Activated T-helper 17 cell treated with anti-CD3 and anti-CD28 coated beads, Interleukin-2, amount 50 U/mL, for 72 hours (primary cell): ENCODE measurements around the gene HOXA3. TPM values are rescaled to one million over a fixed set of nuclear protein-coding genes. Genes with fewer than 3 reads are reported as not detected.

ENCODE experiments used
- ATAC-seq: fragments of 150-1000 bp; cut with Tn5 transposase; replicated peaks from 2 replicates; pipeline ENCODE4 v1.10.0; 2021; ENCODE audit warnings: mild to moderate bottlenecking, moderate library complexity
- H3K27ac Mint-ChIP-seq: one replicate; pipeline ENCODE4 v1.8.0; 2022; ENCODE audit warnings: mixed read lengths
- H3K27me3 Mint-ChIP-seq: one replicate; pipeline ENCODE4 v1.8.0; 2022; ENCODE audit warnings: mixed read lengths
- H3K36me3 Mint-ChIP-seq: one replicate; pipeline ENCODE4 v1.8.0; 2022; ENCODE audit warnings: low read depth, mild to moderate bottlenecking, mixed read lengths
- H3K4me1 Mint-ChIP-seq: one replicate; pipeline ENCODE4 v1.8.0; 2022; ENCODE audit warnings: mixed read lengths
- H3K4me3 Mint-ChIP-seq: one replicate; pipeline ENCODE4 v1.8.0; 2022; ENCODE audit warnings: mild to moderate bottlenecking, mixed read lengths
- H3K9me3 Mint-ChIP-seq: one replicate; pipeline ENCODE4 v1.8.0; 2022; ENCODE audit warnings: mixed read lengths
- total RNA-seq, 2 donors: library from RNA; stranded (reverse); gene quantifications; one replicate each; pipeline ENCODE4 v1.2.3, GENCODE V29; 2022

The HOXA3 gene
- total RNA-seq, 2 donors from 2014 or later = not detected

DNA sequence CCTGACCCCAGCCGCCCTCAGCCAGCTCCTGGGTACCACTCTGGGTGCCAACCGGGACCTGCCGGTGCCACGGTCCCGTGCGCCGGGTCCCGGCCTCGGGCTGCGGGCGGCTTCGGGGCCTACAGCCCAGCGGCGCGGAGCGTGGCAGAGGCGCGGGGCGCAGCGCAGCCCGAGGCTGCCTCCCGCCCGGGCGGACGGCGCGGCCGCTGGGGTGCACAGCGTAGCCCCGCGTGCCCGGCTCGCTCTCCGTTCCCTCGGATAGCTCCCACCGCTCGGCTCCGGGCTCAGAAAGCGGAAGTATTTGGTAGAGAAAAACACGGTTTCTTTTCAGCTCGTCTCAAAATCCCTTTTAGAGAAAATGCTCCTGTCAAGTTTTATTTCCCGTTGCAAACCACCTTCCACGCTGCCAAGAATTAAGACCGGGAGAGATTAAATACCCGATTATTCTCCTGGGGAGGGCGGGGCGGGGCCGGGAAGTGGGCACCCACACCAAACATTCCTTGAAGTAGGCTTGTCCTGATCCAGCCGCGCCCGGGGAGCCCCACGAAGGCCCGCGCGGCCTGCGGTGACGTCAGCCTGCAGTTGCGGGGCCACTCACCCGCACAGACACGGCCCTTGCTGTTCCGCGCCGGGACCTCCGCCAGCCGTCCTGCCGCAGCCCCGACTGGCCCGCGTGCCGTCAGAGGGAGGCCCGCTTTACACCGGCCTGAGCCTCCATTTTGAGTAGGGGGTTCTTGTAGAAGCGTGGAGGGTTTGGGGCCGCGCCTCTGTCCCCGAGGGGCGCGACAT lies 40.4 kb upstream of the HOXA3 start:
- H3K4me1 Mint-ChIP-seq = peaks cover 6% of the 10 kb centered on the region
- peaks cover 6% of the 10 kb centered on the region for H3K36me3 Mint-ChIP-seq
- H3K4me3 Mint-ChIP-seq = peak overlapping the region; percentile 39
- peaks cover 71% of the 10 kb centered on the region for H3K27me3 Mint-ChIP-seq
- peak; percentile 28 for ATAC-seq
- no peaks in the 10 kb centered on the region for H3K9me3 Mint-ChIP-seq
- no peak overlapping the region for H3K27ac Mint-ChIP-seq

DNA sequence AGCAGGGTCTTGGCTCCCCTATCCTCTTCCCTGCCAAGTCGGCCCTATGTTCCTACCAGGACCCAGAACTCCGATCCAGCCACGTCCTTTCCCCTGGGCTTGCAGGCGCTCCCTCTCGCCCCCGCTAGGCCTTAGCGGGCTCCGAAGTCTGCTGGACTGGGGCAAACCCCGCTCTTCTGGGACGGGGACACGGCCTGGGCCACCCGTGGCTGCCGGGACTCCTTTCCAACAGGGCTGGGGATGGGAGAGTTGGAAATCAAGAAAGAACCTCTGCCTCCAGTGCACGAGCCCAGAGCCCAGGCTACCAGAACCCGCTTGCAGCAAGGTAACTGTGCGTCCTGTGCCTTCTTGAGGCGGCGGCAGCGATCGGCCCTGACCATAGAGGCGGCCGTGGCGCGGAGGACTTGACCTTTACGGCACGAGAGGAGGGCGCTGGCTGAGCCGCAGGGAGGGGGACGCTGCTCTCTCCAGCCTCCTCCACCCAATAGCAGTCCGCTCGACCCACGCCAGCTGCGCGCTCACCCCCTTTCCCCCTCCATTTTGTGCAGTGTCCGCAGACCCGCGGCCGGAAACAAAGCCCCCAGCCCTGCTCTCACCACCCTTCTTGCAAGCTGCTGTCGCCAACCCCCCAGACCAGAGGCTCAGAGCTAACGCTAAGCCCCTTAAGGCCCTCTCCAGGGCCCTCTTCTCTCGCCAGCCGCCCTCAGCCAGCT lies 39.6 kb upstream of the HOXA3 start:
- no peak overlapping the region for H3K27ac Mint-ChIP-seq
- peaks cover 6% of the 10 kb centered on the region for H3K4me1 Mint-ChIP-seq
- peaks cover 7% of the 10 kb centered on the region for H3K36me3 Mint-ChIP-seq
- peaks cover 70% of the 10 kb centered on the region for H3K27me3 Mint-ChIP-seq
- peak overlapping the region; percentile 39 for H3K4me3 Mint-ChIP-seq
- ATAC-seq = no peak
- H3K9me3 Mint-ChIP-seq = no peaks in the 10 kb centered on the region

DNA sequence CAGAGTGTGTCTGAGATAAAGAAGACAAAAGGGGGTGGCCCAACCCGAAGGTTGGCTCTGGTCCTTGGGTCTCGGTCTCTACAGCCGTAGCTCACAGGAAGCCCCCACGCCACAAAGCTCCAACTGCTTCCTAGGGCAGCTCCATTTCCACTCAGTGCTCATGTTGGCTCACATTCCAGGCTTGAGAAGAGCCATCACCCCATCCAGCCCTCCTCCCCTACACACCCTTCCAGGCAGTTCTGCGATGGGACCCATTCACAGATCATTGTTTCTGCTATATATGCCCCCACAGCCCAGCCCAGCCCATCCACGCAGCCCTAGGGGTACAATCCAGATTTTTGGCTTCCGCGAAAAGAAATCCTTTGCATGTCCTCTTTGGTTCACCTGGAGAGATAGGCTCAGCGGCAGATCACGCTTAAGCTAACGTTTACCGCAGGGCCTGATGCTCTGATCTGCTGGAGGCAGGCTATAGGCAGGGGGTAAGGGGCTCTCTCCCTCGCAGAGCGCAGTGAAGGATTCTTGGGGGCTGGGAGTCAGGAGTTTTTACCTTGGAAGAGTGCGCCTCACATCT lies 38.9 kb upstream of the HOXA3 start:
- Mint-ChIP-seq H3K27ac (no peak overlapping the region), H3K9me3 (no peaks in the 10 kb centered on the region), H3K4me1 (peaks cover 6% of the 10 kb centered on the region), H3K27me3 (peaks cover 70% of the 10 kb centered on the region), H3K4me3 (peak overlapping the region; percentile 39), H3K36me3 (peaks cover 8% of the 10 kb centered on the region)
- ATAC-seq = no peak

DNA sequence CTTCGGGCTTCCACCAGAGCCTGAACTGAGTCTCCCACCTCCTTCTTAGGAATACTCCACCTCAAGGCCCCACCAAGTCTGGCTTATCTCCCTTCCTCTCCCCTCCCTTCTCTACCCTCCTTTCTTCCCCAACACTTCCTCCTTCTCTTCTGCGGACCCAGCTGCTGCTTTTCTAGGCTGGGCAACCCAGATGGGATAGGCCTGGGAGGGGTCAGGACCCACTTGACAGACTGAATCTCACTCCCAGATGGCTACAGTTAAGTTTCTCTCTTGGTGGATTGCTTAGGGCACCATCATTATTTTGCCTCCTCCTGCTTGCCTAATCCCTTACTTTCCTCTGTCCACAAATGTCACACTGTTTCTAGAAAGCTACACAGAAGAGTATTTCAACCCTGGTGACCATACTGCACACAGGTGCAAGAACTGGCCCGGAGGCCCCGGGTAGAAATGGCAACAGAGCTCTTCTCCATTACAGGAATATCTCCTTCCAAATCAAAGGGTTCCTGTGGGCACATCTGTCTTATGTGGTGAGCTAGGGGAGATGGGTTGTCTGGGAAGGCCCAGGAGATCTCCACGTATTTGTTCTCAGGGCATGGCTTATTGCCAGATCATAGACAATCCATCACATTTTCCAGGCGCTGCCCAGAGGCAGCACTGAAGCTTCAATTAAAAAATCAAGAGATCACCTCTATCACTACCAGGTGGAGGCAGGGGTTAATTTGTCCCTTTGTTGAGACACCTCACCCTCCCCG lies 37.8 kb upstream of the HOXA3 start:
- H3K4me3 Mint-ChIP-seq = peak overlapping the region; percentile 73
- peaks cover 17% of the 10 kb centered on the region for H3K36me3 Mint-ChIP-seq
- no peak for ATAC-seq
- H3K27ac Mint-ChIP-seq = no peak overlapping the region
- peaks cover 72% of the 10 kb centered on the region for H3K27me3 Mint-ChIP-seq
- peaks cover 11% of the 10 kb centered on the region for H3K4me1 Mint-ChIP-seq
- H3K9me3 Mint-ChIP-seq = no peaks in the 10 kb centered on the region

DNA sequence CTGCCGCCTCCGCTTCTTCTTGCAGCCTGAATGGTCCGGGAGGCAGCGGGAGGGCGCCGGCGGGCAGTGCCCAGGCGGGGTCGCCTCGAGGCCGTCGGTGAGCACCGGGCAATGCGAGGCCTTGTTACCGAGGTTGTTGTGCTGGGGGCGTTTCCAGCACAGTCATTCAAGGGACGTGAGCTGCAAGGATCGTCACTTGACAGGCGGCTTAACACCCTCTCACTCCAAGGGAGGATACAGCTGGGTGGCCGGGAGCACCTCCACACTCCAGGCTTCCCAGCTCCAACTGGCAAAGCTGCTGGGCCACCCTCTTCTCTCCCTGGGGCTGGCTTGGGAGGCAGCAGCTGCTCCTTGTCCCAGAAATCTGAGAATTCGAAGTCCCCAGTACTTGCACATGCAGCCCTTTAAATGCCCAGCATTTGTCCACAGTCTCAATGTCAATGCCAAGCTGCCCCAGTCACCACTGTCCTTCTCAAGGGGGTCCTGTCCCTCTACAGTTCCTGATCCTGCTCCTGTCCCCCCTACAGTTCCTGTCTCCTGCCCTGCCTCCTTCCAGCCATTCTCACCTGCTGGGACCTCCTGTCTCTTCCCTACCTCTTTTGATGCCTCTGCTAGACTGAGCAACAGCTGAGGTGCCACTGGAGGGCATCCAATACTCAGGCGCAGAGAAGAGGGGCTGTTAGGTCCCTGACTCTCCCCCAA lies 37.1 kb upstream of the HOXA3 start:
- H3K4me1 Mint-ChIP-seq = peaks cover 16% of the 10 kb centered on the region
- no peak overlapping the region for H3K27ac Mint-ChIP-seq
- H3K36me3 Mint-ChIP-seq = peaks cover 24% of the 10 kb centered on the region
- H3K9me3 Mint-ChIP-seq = no peaks in the 10 kb centered on the region
- peak overlapping the region; percentile 73 for H3K4me3 Mint-ChIP-seq
- no peak for ATAC-seq
- H3K27me3 Mint-ChIP-seq = peaks cover 71% of the 10 kb centered on the region

DNA sequence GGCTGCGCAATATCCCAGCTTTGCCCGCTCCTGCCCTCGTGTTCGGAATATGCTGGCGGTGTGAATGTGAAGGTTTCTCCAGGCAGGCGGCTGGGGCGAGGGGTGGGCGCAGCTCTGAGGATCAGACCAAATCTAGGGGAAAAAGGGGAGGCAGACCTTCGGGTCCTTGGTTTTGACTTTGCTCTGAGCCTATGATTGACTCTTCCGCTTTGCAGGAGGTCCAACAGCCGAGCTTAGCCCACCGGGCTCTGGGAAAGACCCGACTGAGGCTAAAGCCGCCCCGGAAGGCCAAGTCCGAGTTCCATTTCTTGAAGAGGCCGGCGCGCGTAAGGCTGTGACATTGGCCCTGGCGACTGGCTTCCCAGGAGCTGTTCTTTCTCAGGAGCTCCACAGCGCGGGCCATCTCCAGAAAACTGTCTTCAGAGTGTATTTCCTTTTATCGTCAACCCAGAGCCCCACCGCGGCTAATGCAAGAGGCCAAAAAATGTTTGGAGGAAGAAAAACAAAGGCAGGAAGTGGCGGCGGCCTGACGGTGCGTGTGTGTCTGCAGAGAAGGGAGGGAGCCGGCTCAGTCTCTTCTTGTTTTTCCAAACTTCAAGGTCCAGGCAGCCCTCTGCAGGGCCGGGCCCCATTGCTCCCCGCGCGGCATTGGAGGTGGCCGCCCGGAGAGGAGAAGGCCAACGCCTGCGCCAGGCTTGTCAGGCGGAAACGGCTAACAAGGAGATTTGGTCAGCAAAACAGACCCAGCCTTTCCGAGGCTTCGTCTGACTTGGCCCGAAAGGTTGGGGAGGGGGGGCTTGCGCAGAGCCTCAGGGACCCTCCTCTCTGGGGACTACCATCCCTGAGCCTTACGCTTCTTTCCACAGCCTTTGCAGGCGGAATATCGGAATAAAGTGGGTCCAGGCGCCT lies 36.3 kb upstream of the HOXA3 start:
- peaks cover 24% of the 10 kb centered on the region for H3K36me3 Mint-ChIP-seq
- no peaks in the 10 kb centered on the region for H3K9me3 Mint-ChIP-seq
- peaks cover 63% of the 10 kb centered on the region for H3K27me3 Mint-ChIP-seq
- peaks cover 16% of the 10 kb centered on the region for H3K4me1 Mint-ChIP-seq
- no peak for ATAC-seq
- H3K4me3 Mint-ChIP-seq = peak overlapping the region; percentile 73
- H3K27ac Mint-ChIP-seq = peak overlapping the region; percentile 48

DNA sequence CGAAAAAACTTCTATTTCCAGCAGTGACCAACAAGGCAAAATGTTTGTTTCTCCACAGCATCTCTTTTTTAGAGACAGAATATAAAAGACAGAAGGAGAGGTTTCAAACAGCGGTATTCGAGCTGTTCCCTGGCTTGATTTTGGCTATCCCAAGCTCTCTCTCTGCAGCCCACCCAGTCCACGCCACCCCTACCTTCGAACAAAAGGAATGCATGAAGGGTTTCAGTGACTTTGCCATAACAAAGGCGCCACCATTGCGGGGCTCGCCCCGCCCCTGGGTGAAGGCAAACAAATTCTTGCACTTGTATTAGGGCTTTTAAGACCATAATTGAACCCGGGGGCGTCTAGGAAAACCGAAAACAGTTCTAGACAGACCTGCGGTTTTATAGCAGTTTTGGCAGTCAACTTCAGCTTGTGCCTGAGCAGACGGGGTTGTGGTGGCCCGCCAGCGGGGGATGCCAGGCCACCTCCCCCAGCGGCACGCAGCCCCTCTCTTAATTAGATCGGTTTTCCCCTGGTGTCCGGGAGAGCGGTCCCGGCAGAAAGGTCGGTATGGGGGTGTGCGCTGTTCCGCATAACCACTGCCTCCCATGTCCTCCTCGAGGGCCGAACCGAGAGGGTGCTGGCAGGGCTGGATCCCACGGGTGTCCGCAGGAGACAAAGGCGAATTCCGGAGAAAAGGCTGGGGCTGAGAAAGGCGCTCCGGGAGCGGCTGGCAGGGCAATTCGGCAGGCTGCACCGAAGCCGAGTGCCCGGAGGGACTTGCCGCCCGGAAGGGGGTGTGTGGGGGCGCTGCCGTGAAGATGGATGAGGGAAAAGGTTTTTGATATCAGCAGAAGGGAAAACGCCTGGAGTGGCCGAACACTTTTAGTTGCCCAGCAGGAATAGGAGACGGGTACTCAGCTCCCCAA lies 35.3 kb upstream of the HOXA3 start:
- H3K27ac Mint-ChIP-seq = no peak overlapping the region
- H3K4me1 Mint-ChIP-seq = peaks cover 16% of the 10 kb centered on the region
- no peak for ATAC-seq

DNA sequence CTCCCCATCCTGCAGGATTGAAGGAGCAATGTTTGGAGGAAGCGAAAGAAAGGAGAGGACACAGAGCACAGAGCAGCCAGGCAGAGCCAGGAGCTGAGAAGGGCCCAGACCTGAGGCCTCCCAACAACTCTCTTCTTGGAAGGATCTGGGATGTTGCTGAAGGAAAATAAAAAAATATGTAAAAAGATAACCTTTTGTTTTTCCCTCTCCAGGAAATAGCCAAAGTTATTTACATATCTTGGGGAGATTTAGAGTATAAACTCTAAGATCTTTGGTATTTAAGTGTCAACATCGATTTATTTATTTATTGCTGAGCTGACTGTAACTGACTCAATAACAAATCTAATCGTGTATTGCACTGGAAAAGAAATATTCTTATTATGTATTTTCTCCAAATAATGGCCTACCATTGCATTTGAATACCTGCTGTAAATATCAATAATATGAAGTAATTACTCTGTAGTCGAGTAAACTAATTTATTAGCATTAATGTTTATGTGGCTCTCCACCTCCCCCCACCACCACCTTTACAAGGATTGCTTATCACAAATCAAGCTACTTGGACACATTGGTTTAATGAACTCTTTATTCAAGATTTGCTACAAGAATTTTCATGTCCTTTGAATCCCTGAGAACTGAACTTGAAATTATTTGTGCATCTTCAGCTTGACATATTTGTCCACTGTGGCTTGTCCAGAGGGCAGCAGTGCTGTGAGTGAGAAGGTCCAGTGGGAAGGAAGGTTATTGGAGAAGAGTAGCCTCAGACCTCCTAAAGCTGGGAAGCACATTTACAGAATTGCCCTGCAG lies 34.5 kb upstream of the HOXA3 start:
- Mint-ChIP-seq H3K27ac (no peak overlapping the region), H3K4me3 (no peak overlapping the region), H3K4me1 (peaks cover 16% of the 10 kb centered on the region), H3K27me3 (peaks cover 66% of the 10 kb centered on the region), H3K36me3 (peaks cover 24% of the 10 kb centered on the region), H3K9me3 (no peaks in the 10 kb centered on the region)
- ATAC-seq = no peak

More for the DNA sequence above, 35.3 kb upstream of the HOXA3 start:
- H3K27me3 Mint-ChIP-seq = peaks cover 64% of the 10 kb centered on the region
- no peaks in the 10 kb centered on the region for H3K9me3 Mint-ChIP-seq
- peak overlapping the region; percentile 73 for H3K4me3 Mint-ChIP-seq
- peaks cover 24% of the 10 kb centered on the region for H3K36me3 Mint-ChIP-seq

DNA sequence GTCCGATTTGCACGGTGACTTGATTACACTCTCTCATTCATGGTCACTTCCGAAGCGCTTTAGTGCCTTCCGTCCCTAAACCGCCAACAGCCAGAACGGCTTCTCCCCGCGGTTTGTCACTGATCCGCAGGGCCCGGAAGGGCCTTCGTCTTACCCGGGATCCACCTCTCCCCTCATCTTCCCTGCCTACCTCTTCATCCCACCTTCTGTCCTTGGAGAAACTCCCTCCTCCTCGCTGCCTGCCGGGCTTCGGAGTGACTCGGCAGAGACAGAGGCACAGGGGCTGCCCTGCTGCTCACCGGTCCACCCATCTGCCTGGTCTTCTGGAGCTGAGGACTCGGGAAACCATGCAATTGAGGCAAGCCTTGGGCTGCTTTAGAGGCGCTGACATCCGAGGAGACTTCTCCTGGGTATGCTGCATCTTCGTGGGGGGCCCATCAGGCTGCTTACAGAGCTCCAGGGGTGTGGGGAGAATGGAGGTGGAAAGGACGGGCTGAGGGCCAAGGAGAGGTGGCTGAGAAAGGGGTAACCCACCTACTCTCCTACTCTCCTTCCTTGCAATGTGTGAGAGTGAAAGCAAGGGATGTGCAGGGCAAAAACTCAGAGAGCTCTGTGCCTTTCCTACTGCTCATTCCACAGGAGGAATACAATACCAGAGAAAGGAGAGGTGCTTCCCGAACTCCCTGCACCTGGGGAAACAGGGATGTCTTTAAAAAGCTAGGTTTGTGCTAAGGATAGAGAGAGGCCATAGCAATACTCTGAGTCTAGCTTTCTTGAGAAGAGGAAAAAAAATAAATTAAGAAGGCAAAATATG lies 33.7 kb upstream of the HOXA3 start:
- peaks cover 63% of the 10 kb centered on the region for H3K27me3 Mint-ChIP-seq
- no peaks in the 10 kb centered on the region for H3K9me3 Mint-ChIP-seq
- H3K4me3 Mint-ChIP-seq = peak overlapping the region; percentile 77
- no peak overlapping the region for H3K27ac Mint-ChIP-seq
- ATAC-seq = no peak
- peaks cover 16% of the 10 kb centered on the region for H3K4me1 Mint-ChIP-seq
- H3K36me3 Mint-ChIP-seq = peaks cover 24% of the 10 kb centered on the region

DNA sequence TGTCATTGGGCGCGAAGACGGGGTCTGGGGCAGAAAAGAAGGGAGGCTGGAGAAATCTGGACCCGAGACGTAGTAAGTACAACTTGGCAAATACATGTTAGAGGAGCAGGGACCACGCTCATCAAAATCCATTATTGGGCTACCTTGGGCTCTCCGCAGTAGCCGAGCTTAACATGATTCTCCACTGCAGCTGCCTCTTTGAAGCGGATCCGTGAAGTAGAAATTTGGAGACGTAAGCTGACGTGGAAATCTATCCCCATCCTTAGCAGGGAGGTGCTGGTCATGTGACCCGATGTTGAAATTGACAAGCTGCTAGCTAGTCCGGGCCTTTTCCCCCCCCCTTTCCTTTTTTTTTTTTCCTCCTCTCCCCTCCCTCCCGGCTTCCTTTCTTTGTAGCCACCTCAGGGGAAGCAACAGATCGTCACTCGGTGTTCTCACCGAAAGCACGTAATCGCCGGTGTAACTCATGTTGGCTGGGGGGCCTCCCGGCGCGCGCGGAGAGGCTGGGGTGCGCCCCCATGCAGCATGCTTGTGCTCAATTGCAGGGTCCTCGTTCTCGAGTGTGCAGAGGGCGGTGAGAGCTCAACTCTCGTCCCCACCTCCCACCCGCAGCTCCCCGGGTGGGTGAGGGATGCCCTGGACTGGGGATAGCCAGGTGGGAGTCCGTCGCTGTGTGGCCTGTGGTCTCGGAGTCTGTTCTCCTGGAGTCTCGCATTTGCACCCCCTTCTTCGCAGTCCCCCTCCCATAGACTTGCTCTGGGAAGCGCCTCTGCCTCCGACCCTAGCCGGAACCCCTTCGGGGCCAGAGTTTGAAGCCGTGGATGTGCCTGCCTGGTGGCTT lies 32.9 kb upstream of the HOXA3 start, which contains the start of gene HOXA11:
Gene HOXA11, minus strand, starts transcription at position 220 of the 841 bp plus-strand sequence. Its CDS starts 88 bp downstream, at position 132.
- peak within 1 kb of the TSS; percentile 77 for H3K4me3 Mint-ChIP-seq

More for the DNA sequence above, 32.9 kb upstream of the HOXA3 start, which contains the start of gene HOXA11:
- Mint-ChIP-seq H3K27ac (no peak within 1 kb of the TSS), H3K4me1 (peaks cover 16% of the 10 kb centered on the region), H3K9me3 (no peaks in the 10 kb centered on the region), H3K36me3 (peaks cover 24% of the 10 kb centered on the region), H3K27me3 (peaks cover 59% of the 10 kb centered on the region)
- peak; percentile 23 for ATAC-seq
